ENCODE data around the gene PRPS1.

- TF ChIP-seq, protein P1, sequence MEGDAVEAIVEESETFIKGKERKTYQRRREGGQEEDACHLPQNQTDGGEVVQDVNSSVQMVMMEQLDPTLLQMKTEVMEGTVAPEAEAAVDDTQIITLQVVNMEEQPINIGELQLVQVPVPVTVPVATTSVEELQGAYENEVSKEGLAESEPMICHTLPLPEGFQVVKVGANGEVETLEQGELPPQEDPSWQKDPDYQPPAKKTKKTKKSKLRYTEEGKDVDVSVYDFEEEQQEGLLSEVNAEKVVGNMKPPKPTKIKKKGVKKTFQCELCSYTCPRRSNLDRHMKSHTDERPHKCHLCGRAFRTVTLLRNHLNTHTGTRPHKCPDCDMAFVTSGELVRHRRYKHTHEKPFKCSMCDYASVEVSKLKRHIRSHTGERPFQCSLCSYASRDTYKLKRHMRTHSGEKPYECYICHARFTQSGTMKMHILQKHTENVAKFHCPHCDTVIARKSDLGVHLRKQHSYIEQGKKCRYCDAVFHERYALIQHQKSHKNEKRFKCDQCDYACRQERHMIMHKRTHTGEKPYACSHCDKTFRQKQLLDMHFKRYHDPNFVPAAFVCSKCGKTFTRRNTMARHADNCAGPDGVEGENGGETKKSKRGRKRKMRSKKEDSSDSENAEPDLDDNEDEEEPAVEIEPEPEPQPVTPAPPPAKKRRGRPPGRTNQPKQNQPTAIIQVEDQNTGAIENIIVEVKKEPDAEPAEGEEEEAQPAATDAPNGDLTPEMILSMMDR (IDR thresholded peaks at IDR 0.05) = no peak
- no peak for TF ChIP-seq EZH2 (IDR thresholded peaks at IDR 0.05)
Measured at GRCh38 chrX:107700317-107700774, 72.0 kb downstream of the PRPS1 start.
